Ovary (tissue), 9 donors: ENCODE measurements around the gene SGSH. TPM values are rescaled to one million over a fixed set of nuclear protein-coding genes. Genes with fewer than 3 reads are reported as not detected.
"Not testable (repeated sequence)": the region's sequence is repeated elsewhere in the genome, so short reads cannot be mapped to it uniquely, and the experiment has no call there.

ENCODE experiments used
- DNase-seq, 5 donors: peaks; one replicate each; pipeline ENCODE4 v3.0.0-alpha.2; 2019 to 2020
- H3K27ac ChIP-seq, 2 donors: fragments of 200-600 bp; one replicate each; pipeline versions ENCODE4 v1.5.1 to v1.8.0; 2019 to 2022
- H3K27me3 ChIP-seq: fragments of 200-600 bp; one replicate; pipeline ENCODE4 v1.8.0; 2022
- H3K36me3 ChIP-seq: fragments of 200-600 bp; sonication (generic); one replicate; pipeline ENCODE4 v1.5.1; 2019
- H3K4me1 ChIP-seq: one replicate; pipeline ENCODE4 v1.8.1; 2013; ENCODE audit warnings: mild to moderate bottlenecking, moderate library complexity; ENCODE audit not compliant: insufficient read depth
- H3K4me3 ChIP-seq: fragments of 200-600 bp; sonication (generic); one replicate; pipeline ENCODE4 v1.5.1; 2017
- H3K9me3 ChIP-seq, 2 donors: fragments of 200-600 bp in 1 of 2; sonication (generic) in 1 of 2; one replicate each; pipeline versions ENCODE4 v1.5.1 to v1.8.1; 2013 to 2019; ENCODE audit warnings: mild to moderate bottlenecking in 1 of 2, moderate library complexity in 1 of 2
- EP300 ChIP-seq: sonication (generic); formaldehyde crosslinking; IDR thresholded peaks from one replicate; pipeline ENCODE4 v1.6.1; 2017; ENCODE audit warnings: antibody characterized with exemption
- POLR2A ChIP-seq: fragments of 450-650 bp; IDR thresholded peaks from one replicate; pipeline ENCODE4 v1.6.1; 2017; ENCODE audit warnings: antibody characterized with exemption, mild to moderate bottlenecking, moderate library complexity
- WGBS, 3 donors: extraction: QIAGEN DNeasy Blood & Tissue Kit in 1 of 3; methylation state at CpG; one replicate each; pipeline versions ENCODE4 v1.1.5 to v1.1.7; 2013 to 2017; 5-methylcytosine and 5-hydroxymethylcytosine counted together
- intact Hi-C, 4 donors: fragments of 100-400 bp; cut with DNase I; formaldehyde crosslinking; loops; one replicate each; pipeline versions ENCODE4 v1.11.0 to v1.15.1; 2022 to 2023
- polyA plus RNA-seq, 2 donors: library from polyadenylated mRNA; stranded (reverse); fragments of 200-250 nt in 1 of 2; fragments of 350-450 nt in 1 of 2; fragmentation: Illumina TruSeq in 1 of 2; extraction: RNeasy Lipid Tissue Mini Kit (QIAGEN cat#74804) in 1 of 2; gene quantifications; one replicate each; pipeline ENCODE4 v1.2.3, GENCODE V29; 2013 to 2014
- total RNA-seq, 7 donors: library from RNA; depleted of rRNA in 2 of 7; stranded (reverse); fragments of >200 nt in 2 of 7; fragmentation: NEBNext Ultra II Directional in 3 of 7; extraction: Animal tissue kit (Norgen Biotek cat#: 25700) in 3 of 7; gene quantifications; one replicate each; pipeline versions ENCODE4 v1.1.0 to v1.2.4, GENCODE V29; 2016 to 2023
- TF ChIP-seq, protein P1 (sequence below), 3 donors: fragments of 450-650 bp in 2 of 3; fragments of 200-600 bp in 1 of 3; IDR thresholded peaks; one replicate each; pipeline versions ENCODE4 v1.5.1 to v1.8.0; 2016 to 2022; ENCODE audit warnings: antibody characterized with exemption in 3 of 3, mild to moderate bottlenecking in 1 of 3
- donor health status: DM: no; HTN: no; CAD: no; lungs with moderate emphysema.
- donor health status: DM: no; HTN: no; CAD: no.
- donor health status: Bipolar disorder and iron deficiency.
- donor health status: DM: yes; HTN: yes; CAD: no.
- donor health status: DM: no; HTN: no; CAD: no.
- donor health status: DM: yes; HTN: yes; CAD: no.

Gene SGSH
- total and polyA plus RNA-seq, 9 donors, result 10.8 to 39.9 (median 30.4) TPM

DNA sequence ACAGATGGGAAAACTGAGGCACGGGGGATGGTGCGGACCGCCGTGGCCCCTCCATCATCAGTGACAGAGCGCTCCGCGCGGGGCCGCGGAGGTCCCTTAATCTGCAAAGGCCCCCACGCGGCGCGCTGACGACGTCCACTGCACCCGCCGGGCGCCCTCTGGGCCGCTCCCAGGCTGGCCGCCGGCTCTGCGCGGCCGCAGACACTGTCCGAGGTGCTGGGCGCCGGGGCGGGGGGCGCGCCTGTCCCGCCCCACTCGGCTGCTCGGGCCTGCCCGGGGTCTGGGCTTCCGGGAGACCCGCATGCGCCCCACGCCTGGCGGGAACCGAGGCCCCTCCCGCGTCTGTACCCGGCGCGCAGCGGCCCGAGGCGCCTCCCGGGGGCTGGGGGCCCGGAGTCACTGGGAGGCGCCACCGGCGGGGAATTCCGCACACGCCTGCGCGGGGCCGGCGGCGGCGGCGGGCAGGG is 40.0 kb upstream of the SGSH start:
- Histone ChIP-seq H3K4me1 (peaks cover 16% of the 10 kb centered on the region), H3K36me3 (no peaks in the 10 kb centered on the region), H3K27ac (peak overlapping the region; percentile 54 to 87), H3K4me3 (peak overlapping the region; percentile 58), H3K9me3 (no peaks in the 10 kb centered on the region), H3K27me3 (no peaks in the 10 kb centered on the region)
- TF ChIP-seq, protein P1, sequence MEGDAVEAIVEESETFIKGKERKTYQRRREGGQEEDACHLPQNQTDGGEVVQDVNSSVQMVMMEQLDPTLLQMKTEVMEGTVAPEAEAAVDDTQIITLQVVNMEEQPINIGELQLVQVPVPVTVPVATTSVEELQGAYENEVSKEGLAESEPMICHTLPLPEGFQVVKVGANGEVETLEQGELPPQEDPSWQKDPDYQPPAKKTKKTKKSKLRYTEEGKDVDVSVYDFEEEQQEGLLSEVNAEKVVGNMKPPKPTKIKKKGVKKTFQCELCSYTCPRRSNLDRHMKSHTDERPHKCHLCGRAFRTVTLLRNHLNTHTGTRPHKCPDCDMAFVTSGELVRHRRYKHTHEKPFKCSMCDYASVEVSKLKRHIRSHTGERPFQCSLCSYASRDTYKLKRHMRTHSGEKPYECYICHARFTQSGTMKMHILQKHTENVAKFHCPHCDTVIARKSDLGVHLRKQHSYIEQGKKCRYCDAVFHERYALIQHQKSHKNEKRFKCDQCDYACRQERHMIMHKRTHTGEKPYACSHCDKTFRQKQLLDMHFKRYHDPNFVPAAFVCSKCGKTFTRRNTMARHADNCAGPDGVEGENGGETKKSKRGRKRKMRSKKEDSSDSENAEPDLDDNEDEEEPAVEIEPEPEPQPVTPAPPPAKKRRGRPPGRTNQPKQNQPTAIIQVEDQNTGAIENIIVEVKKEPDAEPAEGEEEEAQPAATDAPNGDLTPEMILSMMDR (IDR thresholded peaks at IDR 0.05), result peak in 1 of 3 donors; percentile 22
- TF ChIP-seq EP300, result no peak
- 0 to 1% (median 1%) methylated on average over 26 to 63 of the region's 63 CpGs for WGBS, 3 donors
- DNase-seq, result peak; percentile 66 to 84 (median 73)
- intact Hi-C loops, result loop anchor here in 2 of 4 donors (2.0 to 10.0 kb wide), 2 partner anchors 39 to 95 kb away; partner anchors contain the start of genes SGSH (in 1 of the 2) and SLC26A11 (in 1 of the 2)

DNA sequence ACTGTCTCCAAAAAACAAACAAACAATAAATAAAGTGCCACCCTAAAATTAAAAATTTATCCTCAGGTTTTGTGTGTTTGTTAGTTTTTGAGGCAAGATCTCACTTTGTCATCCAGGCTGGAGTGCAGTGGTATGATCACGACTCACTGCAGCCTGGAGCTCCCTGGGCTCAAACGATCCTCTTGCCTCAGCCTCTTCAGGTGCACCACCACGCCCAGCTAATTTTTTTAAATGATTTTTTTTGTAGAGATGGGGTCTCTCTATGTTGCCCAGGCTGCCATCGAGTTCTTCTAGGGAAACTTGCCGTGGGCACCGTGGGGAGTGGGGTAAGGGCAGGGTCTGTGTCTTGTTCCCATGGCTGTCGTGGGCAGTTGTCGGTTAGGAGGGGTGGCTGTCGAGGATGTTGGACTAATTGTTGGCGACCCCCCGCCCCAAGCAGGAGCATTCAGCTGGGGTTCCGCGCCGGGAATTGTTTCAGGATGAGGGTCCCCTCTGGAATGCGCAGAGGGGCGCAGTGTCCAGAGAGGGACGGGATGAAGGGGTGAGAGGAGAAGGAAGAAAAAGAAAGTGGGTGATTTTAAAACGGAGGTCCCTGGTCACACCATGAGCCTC is 39.4 kb upstream of the SGSH start:
- peak in 1 of 5 donors; percentile 48 for DNase-seq
- TF ChIP-seq POLR2A, result no peak
- TF ChIP-seq EP300, result no peak
- TF ChIP-seq, protein P1 (IDR thresholded peaks at IDR 0.05), result no peak
- peak overlapping the region; percentile 54 to 87 for H3K27ac ChIP-seq
- no peaks in the 10 kb centered on the region for H3K9me3 ChIP-seq
- 31 to 38% (median 34%) methylated on average over 18 of the region's 18 CpGs for WGBS, 3 donors
- H3K4me3 ChIP-seq, result peak overlapping the region; percentile 58
- H3K36me3 ChIP-seq, result no peaks in the 10 kb centered on the region
- no peaks in the 10 kb centered on the region for H3K27me3 ChIP-seq
- peaks cover 13% of the 10 kb centered on the region for H3K4me1 ChIP-seq
- intact Hi-C loops, result loop anchor here in 2 of 4 donors (2.0 to 10.0 kb wide), 2 partner anchors 39 to 95 kb away; partner anchors contain the start of genes SGSH (in 1 of the 2) and SLC26A11 (in 1 of the 2)

DNA sequence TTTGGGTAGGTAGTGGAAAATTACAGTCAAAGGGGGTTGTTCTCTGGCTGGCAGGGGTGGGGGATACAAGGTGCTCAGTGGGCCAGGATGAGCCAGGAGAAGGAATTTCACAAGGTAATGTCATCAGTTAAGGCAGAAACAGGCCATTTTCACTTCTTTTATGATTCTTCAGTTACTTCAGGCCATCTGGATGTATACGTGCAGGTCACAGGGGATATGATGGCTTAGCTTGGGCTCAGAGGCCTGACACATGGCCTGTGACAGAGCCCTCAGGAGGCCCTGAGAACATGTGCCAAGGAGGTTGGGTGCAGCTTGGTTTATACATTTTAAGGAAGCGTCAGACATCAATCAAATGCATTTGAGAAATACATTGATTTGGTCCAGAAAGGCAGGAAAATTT is 38.2 kb upstream of the SGSH start:
- H3K27me3 ChIP-seq, H3K4me1 ChIP-seq, H3K9me3 ChIP-seq, H3K4me3 ChIP-seq, H3K36me3 ChIP-seq, H3K27ac ChIP-seq, intact Hi-C loops, DNase-seq: not testable (repeated sequence)
- WGBS, 3 donors, result 90 to 93% (median 92%) methylated on average over 2 of the region's 2 CpGs

DNA sequence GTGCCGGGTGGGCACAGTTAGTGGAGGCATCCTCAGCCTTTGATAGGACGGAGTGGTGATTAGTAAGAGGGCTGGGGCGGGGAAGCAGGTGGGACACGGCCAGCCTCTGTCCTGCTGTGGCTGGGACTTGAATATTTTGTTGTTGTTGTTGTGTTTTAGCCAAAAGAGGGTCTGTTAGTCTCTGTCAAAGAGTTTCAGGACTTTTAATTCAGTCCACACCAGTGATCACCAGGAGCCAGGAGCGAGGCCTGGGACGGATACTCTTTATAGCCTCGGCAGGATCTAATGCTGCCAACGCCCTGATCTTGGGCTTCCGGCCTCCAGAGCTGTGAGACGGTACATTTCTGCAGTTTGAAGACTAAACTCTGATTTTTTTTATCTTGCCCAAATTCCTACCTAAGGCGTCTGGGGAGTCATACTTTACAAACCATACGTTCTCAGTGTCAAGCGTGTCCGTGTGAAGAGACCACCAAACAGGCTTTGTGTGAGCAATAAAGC is 37.6 kb upstream of the SGSH start:
- TF ChIP-seq, protein P1 (IDR thresholded peaks at IDR 0.05), result no peak
- TF ChIP-seq EP300, result no peak
- no peak for TF ChIP-seq POLR2A
- peaks cover 3% of the 10 kb centered on the region for H3K4me1 ChIP-seq
- no peaks in the 10 kb centered on the region for H3K27me3 ChIP-seq
- intact Hi-C loops, result no loop called here
- no peak for DNase-seq
- H3K4me3 ChIP-seq, result no peak overlapping the region
- no peak overlapping the region for H3K27ac ChIP-seq
- no peaks in the 10 kb centered on the region for H3K9me3 ChIP-seq
- no peaks in the 10 kb centered on the region for H3K36me3 ChIP-seq
- whole genome bisulfite sequencing, 3 donors, result 75 to 82% (median 81%) methylated on average over 14 of the region's 14 CpGs

DNA sequence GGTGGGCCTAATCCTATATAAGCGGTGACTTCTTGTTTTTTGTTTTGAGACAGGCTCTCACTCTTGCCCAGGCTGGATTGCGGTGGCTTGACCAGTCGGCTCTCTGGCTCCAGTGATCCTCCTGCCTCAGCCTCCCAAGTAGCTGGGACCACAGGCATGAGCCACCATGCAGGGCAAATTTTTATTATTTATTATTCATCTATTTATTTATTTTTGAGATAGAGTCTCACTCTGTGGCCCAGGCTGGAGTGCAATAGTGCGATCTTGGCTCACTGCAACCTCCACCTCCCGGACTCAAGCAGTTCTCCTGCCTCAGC is 35.9 kb upstream of the SGSH start:
- no peak overlapping the region for H3K4me3 ChIP-seq
- H3K9me3 ChIP-seq, result no peaks in the 10 kb centered on the region
- H3K36me3 ChIP-seq, result no peaks in the 10 kb centered on the region
- TF ChIP-seq, protein P1 (IDR thresholded peaks at IDR 0.05), result no peak
- no peak for TF ChIP-seq POLR2A
- no peak for TF ChIP-seq EP300
- intact Hi-C loops, result no loop called here
- no peaks in the 10 kb centered on the region for H3K27me3 ChIP-seq
- no peaks in the 10 kb centered on the region for H3K4me1 ChIP-seq
- no peak for DNase-seq
- no peak overlapping the region for H3K27ac ChIP-seq
- 93 to 96% (median 95%) methylated on average over 5 of the region's 5 CpGs for WGBS, 3 donors
